ENCODE data around the gene FAM227B.

FAM227B gene

DNA sequence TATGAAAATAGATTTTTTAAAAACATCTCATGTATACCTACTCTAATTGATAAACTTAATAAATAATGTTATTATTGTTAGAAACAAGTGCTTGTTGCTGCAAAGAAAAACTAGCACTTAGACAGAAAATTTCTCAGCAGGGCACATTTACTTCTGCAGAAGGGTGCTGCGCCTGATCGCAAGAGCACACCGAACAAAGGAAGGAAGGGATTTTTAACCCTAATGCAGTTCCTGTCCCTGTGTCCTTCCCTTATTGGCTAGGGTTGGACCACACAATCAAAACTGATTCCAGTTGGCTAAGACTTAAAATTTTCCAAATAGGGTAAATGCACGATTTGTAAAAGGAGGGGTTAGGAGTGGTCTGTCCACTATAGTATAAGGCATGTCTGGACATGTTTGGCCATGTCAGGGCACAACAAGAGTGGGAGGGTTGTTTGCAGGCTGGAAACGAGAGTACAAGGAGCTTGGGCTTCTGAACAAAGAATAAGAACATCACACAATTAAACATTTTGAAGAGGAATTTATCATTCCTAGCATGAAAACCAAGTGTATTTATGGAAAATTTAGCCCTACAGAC, 4.9 kb upstream of the FAM227B start:
- Histone ChIP-seq H3K9me3 (ENCODE audit: severe bottlenecking) (peaks cover 5% of the 10 kb centered on the region), H3K36me3 (ENCODE audit: low read depth) (peaks cover 70% of the 10 kb centered on the region), H3K27ac (ENCODE audit: poor library complexity, severe bottlenecking) (peak overlapping the region; percentile 86), H3K4me1 (ENCODE audit: insufficient read depth, poor library complexity, severe bottlenecking) (peaks cover 26% of the 10 kb centered on the region), H3K27me3 (ENCODE audit: insufficient read depth, poor library complexity, severe bottlenecking) (no peaks in the 10 kb centered on the region), H3K4me3 (ENCODE audit: severe bottlenecking) (no peak overlapping the region)
- no peak for ATAC-seq (ENCODE audit: low read depth)
- DNase-seq (ENCODE audit: low spot score), result no peak
- TF ChIP-seq, protein P1, sequence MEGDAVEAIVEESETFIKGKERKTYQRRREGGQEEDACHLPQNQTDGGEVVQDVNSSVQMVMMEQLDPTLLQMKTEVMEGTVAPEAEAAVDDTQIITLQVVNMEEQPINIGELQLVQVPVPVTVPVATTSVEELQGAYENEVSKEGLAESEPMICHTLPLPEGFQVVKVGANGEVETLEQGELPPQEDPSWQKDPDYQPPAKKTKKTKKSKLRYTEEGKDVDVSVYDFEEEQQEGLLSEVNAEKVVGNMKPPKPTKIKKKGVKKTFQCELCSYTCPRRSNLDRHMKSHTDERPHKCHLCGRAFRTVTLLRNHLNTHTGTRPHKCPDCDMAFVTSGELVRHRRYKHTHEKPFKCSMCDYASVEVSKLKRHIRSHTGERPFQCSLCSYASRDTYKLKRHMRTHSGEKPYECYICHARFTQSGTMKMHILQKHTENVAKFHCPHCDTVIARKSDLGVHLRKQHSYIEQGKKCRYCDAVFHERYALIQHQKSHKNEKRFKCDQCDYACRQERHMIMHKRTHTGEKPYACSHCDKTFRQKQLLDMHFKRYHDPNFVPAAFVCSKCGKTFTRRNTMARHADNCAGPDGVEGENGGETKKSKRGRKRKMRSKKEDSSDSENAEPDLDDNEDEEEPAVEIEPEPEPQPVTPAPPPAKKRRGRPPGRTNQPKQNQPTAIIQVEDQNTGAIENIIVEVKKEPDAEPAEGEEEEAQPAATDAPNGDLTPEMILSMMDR (IDR thresholded peaks at IDR 0.05; ENCODE audit: poor library complexity, severe bottlenecking), result no peak

DNA sequence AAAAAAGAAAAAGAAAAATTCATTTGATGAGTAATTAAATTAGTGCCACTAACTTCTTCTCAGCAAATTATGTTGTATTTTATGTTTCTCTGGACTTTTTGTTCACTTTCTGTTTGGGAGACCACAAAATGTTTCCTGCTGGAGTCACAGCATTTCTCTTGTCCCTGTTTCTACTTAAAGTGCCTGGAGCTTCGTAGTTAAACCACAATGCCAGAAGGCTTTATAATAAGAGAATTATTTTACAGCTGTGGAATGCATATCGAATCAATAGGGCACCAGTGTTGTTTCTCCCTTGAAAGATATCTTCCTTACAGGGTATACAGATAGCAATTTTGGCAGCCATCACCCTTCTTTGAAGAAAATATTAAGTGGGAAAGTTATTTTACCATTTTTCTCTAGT, 3.4 kb upstream of the FAM227B start:
- DNase-seq (ENCODE audit: low spot score) (no peak), ATAC-seq (ENCODE audit: low read depth) (no peak)
- H3K27ac ChIP-seq (ENCODE audit: poor library complexity, severe bottlenecking), result no peak overlapping the region
- H3K9me3 ChIP-seq (ENCODE audit: severe bottlenecking), result peaks cover 5% of the 10 kb centered on the region
- no peaks in the 10 kb centered on the region for H3K27me3 ChIP-seq (ENCODE audit: insufficient read depth, poor library complexity, severe bottlenecking)
- TF ChIP-seq, protein P1 (IDR thresholded peaks at IDR 0.05; ENCODE audit: poor library complexity, severe bottlenecking), result no peak
- no peak overlapping the region for H3K4me3 ChIP-seq (ENCODE audit: severe bottlenecking)
- H3K36me3 ChIP-seq (ENCODE audit: low read depth), result peaks cover 55% of the 10 kb centered on the region
- H3K4me1 ChIP-seq (ENCODE audit: insufficient read depth, poor library complexity, severe bottlenecking), result peaks cover 31% of the 10 kb centered on the region

DNA sequence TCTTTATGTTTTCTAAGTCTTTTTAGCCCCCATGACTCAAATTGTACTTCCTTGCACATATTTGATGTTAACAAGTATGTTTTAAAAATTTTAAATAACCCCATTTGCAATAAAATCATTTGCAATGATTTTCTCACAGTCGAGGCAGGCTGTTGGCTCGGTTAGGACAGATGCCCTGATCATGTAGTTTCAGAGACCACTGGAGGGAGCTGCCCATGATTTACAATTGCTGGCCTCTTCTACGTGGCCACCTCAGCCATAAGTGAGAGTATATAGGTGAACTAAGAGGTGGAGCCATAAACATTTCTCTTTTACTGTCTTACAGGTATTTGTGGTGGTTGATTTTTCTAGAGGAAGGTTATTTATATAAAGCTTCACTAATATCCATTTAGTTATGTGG, 1.9 kb upstream of the FAM227B start:
- Histone ChIP-seq H3K27me3 (ENCODE audit: insufficient read depth, poor library complexity, severe bottlenecking) (no peaks in the 10 kb centered on the region), H3K4me3 (ENCODE audit: severe bottlenecking) (no peak overlapping the region), H3K4me1 (ENCODE audit: insufficient read depth, poor library complexity, severe bottlenecking) (peaks cover 22% of the 10 kb centered on the region), H3K9me3 (ENCODE audit: severe bottlenecking) (peaks cover 5% of the 10 kb centered on the region), H3K27ac (ENCODE audit: poor library complexity, severe bottlenecking) (no peak overlapping the region), H3K36me3 (ENCODE audit: low read depth) (peaks cover 40% of the 10 kb centered on the region)
- DNase-seq (ENCODE audit: low spot score) (no peak), ATAC-seq (ENCODE audit: low read depth) (no peak)
- TF ChIP-seq, protein P1 (IDR thresholded peaks at IDR 0.05; ENCODE audit: poor library complexity, severe bottlenecking), result no peak

DNA sequence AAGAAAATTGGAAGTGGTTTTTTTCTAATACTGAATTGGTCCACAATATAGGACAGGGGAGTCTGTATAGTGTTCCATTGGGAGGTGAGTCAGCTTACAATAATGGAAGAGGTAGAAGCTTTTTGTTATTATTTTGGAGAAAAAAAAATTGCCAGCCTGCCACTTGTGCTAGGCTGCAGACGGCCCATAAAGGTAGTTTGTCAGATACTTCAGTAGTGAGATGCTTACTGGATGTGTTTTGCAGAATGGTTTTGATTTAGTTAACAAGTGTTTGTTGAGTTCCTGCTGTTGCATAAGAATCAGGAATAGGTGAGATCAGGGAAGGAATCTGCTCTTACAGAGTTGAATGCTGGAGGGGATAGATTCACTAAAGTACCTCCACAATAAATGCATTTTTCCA, 1.3 kb upstream of the FAM227B start:
- TF ChIP-seq, protein P1 (IDR thresholded peaks at IDR 0.05; ENCODE audit: poor library complexity, severe bottlenecking), result no peak
- ATAC-seq (ENCODE audit: low read depth) (no peak), DNase-seq (ENCODE audit: low spot score) (no peak)
- H3K27me3 ChIP-seq (ENCODE audit: insufficient read depth, poor library complexity, severe bottlenecking), result no peaks in the 10 kb centered on the region
- peaks cover 5% of the 10 kb centered on the region for H3K9me3 ChIP-seq (ENCODE audit: severe bottlenecking)
- H3K4me3 ChIP-seq (ENCODE audit: severe bottlenecking), result peak overlapping the region; percentile 62
- peak overlapping the region; percentile 62 for H3K27ac ChIP-seq (ENCODE audit: poor library complexity, severe bottlenecking)
- peaks cover 34% of the 10 kb centered on the region for H3K36me3 ChIP-seq (ENCODE audit: low read depth)
- H3K4me1 ChIP-seq (ENCODE audit: insufficient read depth, poor library complexity, severe bottlenecking), result peaks cover 15% of the 10 kb centered on the region

DNA sequence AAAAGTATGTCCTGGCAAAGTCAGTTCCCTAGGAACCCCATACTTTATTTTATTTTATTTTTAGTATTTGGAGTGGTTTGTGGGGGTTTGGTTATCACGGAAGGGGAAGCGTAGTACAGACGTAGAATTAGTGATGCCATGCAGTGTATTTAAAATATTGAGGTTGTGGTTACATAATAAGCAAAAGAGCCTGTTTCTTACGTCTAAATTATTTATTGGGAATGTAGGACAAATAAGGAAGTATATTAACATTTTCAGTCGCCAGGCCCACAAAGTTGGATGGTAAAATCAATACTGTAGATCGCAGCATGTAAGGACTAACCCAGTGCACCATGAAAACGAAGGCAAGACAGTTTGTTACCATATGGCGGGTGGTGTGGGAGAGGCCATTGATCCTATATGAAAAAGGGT, 788 bp upstream of the FAM227B start:
- H3K27ac ChIP-seq (ENCODE audit: poor library complexity, severe bottlenecking), result peak overlapping the region; percentile 62
- TF ChIP-seq, protein P1 (IDR thresholded peaks at IDR 0.05; ENCODE audit: poor library complexity, severe bottlenecking), result no peak
- H3K36me3 ChIP-seq (ENCODE audit: low read depth), result peaks cover 29% of the 10 kb centered on the region
- H3K4me3 ChIP-seq (ENCODE audit: severe bottlenecking), result peak overlapping the region; percentile 62
- H3K4me1 ChIP-seq (ENCODE audit: insufficient read depth, poor library complexity, severe bottlenecking), result peaks cover 11% of the 10 kb centered on the region
- ATAC-seq (ENCODE audit: low read depth) (no peak), DNase-seq (ENCODE audit: low spot score) (no peak)
- peaks cover 5% of the 10 kb centered on the region for H3K9me3 ChIP-seq (ENCODE audit: severe bottlenecking)
- no peaks in the 10 kb centered on the region for H3K27me3 ChIP-seq (ENCODE audit: insufficient read depth, poor library complexity, severe bottlenecking)

Measured in RWPE2 (cell line).